Omental fat pad (tissue), 4 donors: ENCODE data around the gene NUDT3. TPM values are rescaled to one million over a fixed set of nuclear protein-coding genes. Genes with fewer than 3 reads are reported as not detected.
"Not testable (repeated sequence)": the region's sequence is repeated elsewhere in the genome, so short reads cannot be mapped to it uniquely, and the experiment has no call there.

Source experiments
- ATAC-seq: fragments of 150-250 bp; one replicate; pipeline ENCODE4 v1.9.1; 2016; ENCODE audit warnings: mild to moderate bottlenecking, moderate library complexity; ENCODE audit not compliant: low FRiP score
- DNase-seq: peaks from one replicate; pipeline ENCODE4 v3.0.0-alpha.2; 2019; ENCODE audit warnings: low spot score
- total RNA-seq, 4 donors: library from RNA; depleted of rRNA; stranded (reverse); fragments of >200 nt; gene quantifications; one replicate each; pipeline ENCODE4 v1.1.0, GENCODE V29; 2016
- TF ChIP-seq, protein P1 (sequence below), 3 donors: fragments of 450-650 bp; IDR thresholded peaks; one replicate each; pipeline ENCODE4 v1.5.1; 2016 to 2017; ENCODE audit warnings: antibody characterized with exemption in 3 of 3, mild to moderate bottlenecking in 3 of 3, moderate library complexity in 2 of 3

NUDT3 gene
- total RNA-seq, 4 donors from 2014 or later = 21.3 to 46.0 (median 28.5) TPM

- ATAC-seq (no peak), DNase-seq (no peak)
- TF ChIP-seq, protein P1, sequence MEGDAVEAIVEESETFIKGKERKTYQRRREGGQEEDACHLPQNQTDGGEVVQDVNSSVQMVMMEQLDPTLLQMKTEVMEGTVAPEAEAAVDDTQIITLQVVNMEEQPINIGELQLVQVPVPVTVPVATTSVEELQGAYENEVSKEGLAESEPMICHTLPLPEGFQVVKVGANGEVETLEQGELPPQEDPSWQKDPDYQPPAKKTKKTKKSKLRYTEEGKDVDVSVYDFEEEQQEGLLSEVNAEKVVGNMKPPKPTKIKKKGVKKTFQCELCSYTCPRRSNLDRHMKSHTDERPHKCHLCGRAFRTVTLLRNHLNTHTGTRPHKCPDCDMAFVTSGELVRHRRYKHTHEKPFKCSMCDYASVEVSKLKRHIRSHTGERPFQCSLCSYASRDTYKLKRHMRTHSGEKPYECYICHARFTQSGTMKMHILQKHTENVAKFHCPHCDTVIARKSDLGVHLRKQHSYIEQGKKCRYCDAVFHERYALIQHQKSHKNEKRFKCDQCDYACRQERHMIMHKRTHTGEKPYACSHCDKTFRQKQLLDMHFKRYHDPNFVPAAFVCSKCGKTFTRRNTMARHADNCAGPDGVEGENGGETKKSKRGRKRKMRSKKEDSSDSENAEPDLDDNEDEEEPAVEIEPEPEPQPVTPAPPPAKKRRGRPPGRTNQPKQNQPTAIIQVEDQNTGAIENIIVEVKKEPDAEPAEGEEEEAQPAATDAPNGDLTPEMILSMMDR (IDR thresholded peaks at IDR 0.05) = no peak
Measured at GRCh38 chr6:34276881-34277762, 115.3 kb downstream of the NUDT3 start.

- DNase-seq = no peak
- TF ChIP-seq, protein P1 (IDR thresholded peaks at IDR 0.05) = no peak
Measured at GRCh38 chr6:34276191-34276590, 116.3 kb downstream of the NUDT3 start.

GRCh38 chr6:34275128-34275804 is 117.2 kb downstream of the NUDT3 start:
- no peak for ATAC-seq
- TF ChIP-seq, protein P1 (IDR thresholded peaks at IDR 0.05) = no peak
- DNase-seq = no peak

More at GRCh38 chr6:34276191-34276590, 116.3 kb downstream of the NUDT3 start:
- ATAC-seq = no peak

- TF ChIP-seq, protein P1 (IDR thresholded peaks at IDR 0.05) = no peak
- ATAC-seq (no peak), DNase-seq (no peak)
Measured at GRCh38 chr6:34274129-34274528, 118.3 kb downstream of the NUDT3 start.

GRCh38 chr6:34273242-34273805 is 119.1 kb downstream of the NUDT3 start:
- no peak for DNase-seq
- TF ChIP-seq, protein P1 (IDR thresholded peaks at IDR 0.05) = no peak
- peak; percentile 54 for ATAC-seq

DNA sequence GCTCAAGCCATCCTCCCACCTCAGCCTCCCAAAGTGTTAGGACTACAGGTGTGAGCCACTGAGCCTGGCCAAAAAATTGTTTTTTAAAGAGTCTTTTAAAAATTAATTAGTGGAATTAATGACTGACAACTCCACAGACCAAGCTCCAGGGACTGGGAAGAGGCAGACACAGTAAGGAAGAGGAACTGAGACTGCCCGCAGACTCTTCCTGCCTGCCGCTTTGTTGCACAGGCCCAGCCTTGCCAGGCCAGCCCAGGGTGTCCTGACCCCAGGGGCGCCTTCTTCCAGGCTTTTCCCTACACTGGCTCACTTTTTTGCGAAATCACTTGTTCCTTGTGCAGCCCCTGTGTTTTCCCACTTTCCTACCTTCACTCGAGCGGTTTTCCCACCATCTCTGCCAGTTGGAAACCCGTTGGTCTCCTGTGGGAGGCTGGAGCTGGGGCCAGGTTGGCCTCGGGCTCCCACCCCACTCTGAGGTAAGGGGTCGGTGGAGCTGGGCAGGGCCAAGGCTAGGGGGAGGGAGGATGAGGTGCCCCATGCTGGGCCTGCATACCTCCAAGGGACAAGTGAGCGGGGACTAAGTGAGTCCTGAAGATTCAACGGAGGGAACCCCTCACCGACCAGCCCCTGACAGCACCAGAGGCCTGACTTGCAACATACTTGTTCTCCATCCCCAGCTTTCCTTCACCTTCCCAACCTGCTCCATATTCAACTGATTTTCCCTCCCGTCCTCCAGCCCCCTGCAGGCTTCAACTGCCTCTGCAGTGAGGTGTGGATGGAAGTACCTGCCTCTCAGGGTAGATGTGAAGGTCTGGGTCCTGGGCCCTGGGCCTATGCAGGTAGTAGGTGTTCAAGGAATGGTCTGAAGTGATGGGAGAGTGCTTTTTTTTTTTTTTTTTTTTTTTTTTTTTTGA is 120.2 kb downstream of the NUDT3 start:
- ATAC-seq (no peak), DNase-seq (no peak)
- TF ChIP-seq, protein P1 (IDR thresholded peaks at IDR 0.05) = no peak

DNA sequence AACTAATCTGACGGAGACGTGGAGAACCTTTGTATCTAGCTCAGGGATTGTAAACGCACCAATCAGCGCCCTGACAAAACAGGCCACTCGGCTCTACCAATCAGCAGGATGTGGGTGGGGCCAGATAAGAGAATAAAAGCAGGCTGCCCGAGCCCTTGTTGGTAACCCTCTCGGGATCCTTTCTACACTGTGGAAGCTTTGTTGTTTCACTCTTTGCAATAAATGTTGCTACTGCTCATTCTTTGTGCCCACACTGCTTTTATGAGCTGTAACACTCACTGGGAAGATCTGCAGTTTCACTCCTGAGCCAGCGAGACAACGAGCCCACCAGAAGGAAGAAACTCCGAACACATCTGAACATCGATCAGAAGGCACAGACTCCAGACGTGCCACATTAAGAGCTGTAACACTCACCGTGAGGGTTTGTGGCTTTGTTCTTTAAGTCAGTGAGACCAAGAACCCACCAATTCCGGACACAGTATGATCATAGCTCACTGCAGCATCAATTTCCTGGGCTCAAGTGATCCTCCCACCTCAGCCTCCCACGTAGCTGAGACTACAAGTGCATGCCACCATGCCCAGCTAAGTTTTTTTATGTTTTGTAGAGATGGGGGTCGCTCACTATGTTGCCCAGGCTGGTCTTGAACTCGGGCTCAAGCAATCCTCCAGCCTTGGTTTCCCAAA is 122.7 kb downstream of the NUDT3 start:
- ATAC-seq = not testable (repeated sequence)

DNA sequence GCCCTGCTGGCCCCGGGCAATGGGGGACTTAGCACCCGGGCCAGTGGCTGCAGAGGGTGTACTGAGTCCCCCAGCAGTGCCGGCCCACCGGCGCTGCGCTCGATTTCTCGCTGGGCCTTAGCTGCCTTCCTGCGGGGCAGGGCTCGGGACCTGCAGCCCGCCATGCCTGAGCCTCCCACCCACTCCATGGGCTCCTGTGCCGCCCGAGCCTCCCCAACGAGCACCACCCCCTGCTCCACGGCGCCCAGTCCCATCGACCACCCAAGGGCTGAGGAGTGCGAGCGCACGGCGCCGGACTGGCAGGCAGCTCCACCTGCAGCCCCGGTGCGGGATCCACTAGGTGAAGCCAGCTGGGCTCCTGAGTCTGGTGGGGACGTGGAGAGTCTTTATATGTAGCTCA is 123.3 kb downstream of the NUDT3 start:
- not testable (repeated sequence) for ATAC-seq, DNase-seq

More for the DNA sequence above, 122.7 kb downstream of the NUDT3 start:
- DNase-seq = not testable (repeated sequence)
